H9 (cell line): Measurements from ENCODE around the gene MAP1S. TPM values are rescaled to one million over a fixed set of nuclear protein-coding genes. Genes with fewer than 3 reads are reported as not detected.

Experiments used
- DNase-seq: peaks from one replicate; pipeline ENCODE4 v3.0.0-alpha.2; 2017
- H2AFZ ChIP-seq: one replicate; pipeline ENCODE4 v1.6.1; 2013; ENCODE audit warnings: mild to moderate bottlenecking, low read length, control low read depth, moderate library complexity
- H2AK5ac ChIP-seq: 2 replicates; pipeline ENCODE4 v1.6.1; 2013; ENCODE audit warnings: low read length, control low read depth, mixed read lengths; ENCODE audit not compliant: insufficient read length
- H2BK120ac ChIP-seq: one replicate; pipeline ENCODE4 v1.6.1; 2013; ENCODE audit warnings: low read depth, mild to moderate bottlenecking, low read length, control low read depth, inconsistent platforms; ENCODE audit not compliant: poor library complexity, severe bottlenecking
- H2BK12ac ChIP-seq: 2 replicates; pipeline ENCODE4 v1.6.1; 2013; ENCODE audit warnings: low read length, control low read depth, mixed read lengths, low read depth; ENCODE audit not compliant: insufficient read length
- H2BK15ac ChIP-seq: 2 replicates; pipeline ENCODE4 v1.6.1; 2013; ENCODE audit warnings: low read depth, low read length, control low read depth
- H2BK20ac ChIP-seq: one replicate; pipeline ENCODE4 v1.6.1; 2013; ENCODE audit warnings: low read depth, mild to moderate bottlenecking, low read length, control low read depth, inconsistent platforms; ENCODE audit not compliant: poor library complexity, severe bottlenecking
- H2BK5ac ChIP-seq: 2 replicates; pipeline ENCODE4 v1.6.1; 2013; ENCODE audit warnings: low read length, control low read depth, mixed read lengths; ENCODE audit not compliant: insufficient read length
- H3K14ac ChIP-seq: 2 replicates; pipeline ENCODE4 v1.6.1; 2013; ENCODE audit warnings: low read length, control low read depth; ENCODE audit not compliant: insufficient read depth
- H3K18ac ChIP-seq: 2 replicates; pipeline ENCODE4 v1.6.1; 2013; ENCODE audit warnings: low read depth, mild to moderate bottlenecking, mixed read lengths, low read length, control low read depth; ENCODE audit not compliant: insufficient read length
- H3K23ac ChIP-seq: 2 replicates; pipeline ENCODE4 v1.6.1; 2013; ENCODE audit warnings: low read length, control low read depth, mixed read lengths, low read depth; ENCODE audit not compliant: insufficient read length
- H3K23me2 ChIP-seq: 2 replicates; pipeline ENCODE4 v1.6.1; 2013; ENCODE audit warnings: low read depth, mild to moderate bottlenecking, mixed read lengths, low read length, control low read depth; ENCODE audit not compliant: insufficient read length, poor library complexity, severe bottlenecking
- H3K27ac ChIP-seq: 2 replicates; pipeline ENCODE4 v1.5.1; 2013; ENCODE audit warnings: low read length, control low read depth, mixed read lengths, low read depth; ENCODE audit not compliant: insufficient read length
- H3K27me3 ChIP-seq: 2 replicates; pipeline ENCODE4 v1.6.1; 2013; ENCODE audit warnings: low read length, control low read depth, inconsistent platforms; ENCODE audit not compliant: insufficient read depth
- H3K4ac ChIP-seq: 2 replicates; pipeline ENCODE4 v1.6.1; 2013; ENCODE audit warnings: low read depth, mild to moderate bottlenecking, control low read depth, inconsistent platforms, low read length, moderate library complexity
- H3K4me1 ChIP-seq: 2 replicates; pipeline ENCODE4 v1.6.1; 2013; ENCODE audit warnings: low read length, control low read depth, inconsistent platforms; ENCODE audit not compliant: insufficient read depth
- H3K4me2 ChIP-seq: 2 replicates; pipeline ENCODE4 v1.6.1; 2013; ENCODE audit warnings: low read length, control low read depth, mixed read lengths; ENCODE audit not compliant: insufficient read length, insufficient read depth
- H3K56ac ChIP-seq: 2 replicates; pipeline ENCODE4 v1.6.1; 2013; ENCODE audit warnings: low read depth, mild to moderate bottlenecking, mixed read lengths, low read length, control low read depth; ENCODE audit not compliant: insufficient read length
- H3K79me1 ChIP-seq: 2 replicates; pipeline ENCODE4 v1.6.1; 2013; ENCODE audit warnings: low read depth, mild to moderate bottlenecking, moderate library complexity, low read length, control low read depth, inconsistent platforms; ENCODE audit not compliant: insufficient read depth, poor library complexity, severe bottlenecking
- H3K79me2 ChIP-seq: 2 replicates; pipeline ENCODE4 v1.6.1; 2013; ENCODE audit warnings: low read length, control low read depth, inconsistent platforms; ENCODE audit not compliant: insufficient read depth
- H3K9ac ChIP-seq: 2 replicates; pipeline ENCODE4 v1.6.1; 2013; ENCODE audit warnings: low read length, control low read depth, mixed read lengths; ENCODE audit not compliant: insufficient read length; ENCODE audit errors: extremely low read depth
- H3K9me3 ChIP-seq: one replicate; pipeline ENCODE4 v1.6.1; 2013; ENCODE audit warnings: low read depth, low read length, inconsistent platforms; ENCODE audit not compliant: control insufficient read depth
- H3T11ph ChIP-seq: one replicate; pipeline ENCODE4 v1.6.1; 2013; ENCODE audit warnings: mild to moderate bottlenecking, low read length, control low read depth, inconsistent platforms
- H4K20me1 ChIP-seq: one replicate; pipeline ENCODE4 v1.6.1; 2013; ENCODE audit not compliant: control insufficient read depth, insufficient read length, insufficient read depth
- H4K5ac ChIP-seq: 2 replicates; pipeline ENCODE4 v1.6.1; 2013; ENCODE audit warnings: low read depth, mild to moderate bottlenecking, mixed read lengths, low read length, control low read depth; ENCODE audit not compliant: insufficient read length
- H4K8ac ChIP-seq: replicated peaks from 2 replicates; pipeline ENCODE4 v1.6.1; 2013; ENCODE audit warnings: low read length, control low read depth, mixed read lengths, low read depth; ENCODE audit not compliant: insufficient read length
- H4K91ac ChIP-seq: 2 replicates; pipeline ENCODE4 v1.6.1; 2013; ENCODE audit warnings: low read depth, mild to moderate bottlenecking, moderate library complexity, mixed read lengths, low read length, control low read depth; ENCODE audit not compliant: insufficient read length
- H3K27ac Mint-ChIP-seq, 3 experiments: 2 replicates in 2 of 3; 3 replicates in 1 of 3; pipeline ENCODE4 v1.8.0; 2020 to 2021; ENCODE audit warnings: mixed read lengths in 3 of 3, mild to moderate bottlenecking in 1 of 3, moderate library complexity in 1 of 3
- H3K27me3 Mint-ChIP-seq: 2 replicates; pipeline ENCODE4 v1.8.0; 2021; ENCODE audit warnings: low read depth, mild to moderate bottlenecking, moderate library complexity, mixed read lengths
- H3K36me3 Mint-ChIP-seq, 3 experiments: 2 replicates in 2 of 3; 3 replicates in 1 of 3; pipeline ENCODE4 v1.8.0; 2020 to 2021; ENCODE audit warnings: low read depth in 3 of 3, mixed read lengths in 3 of 3; ENCODE audit not compliant: insufficient read depth in 1 of 3
- H3K4me1 Mint-ChIP-seq, 2 experiments: 2 replicates each; pipeline ENCODE4 v1.8.0; 2020; ENCODE audit warnings: mixed read lengths in 2 of 2
- H3K4me3 Mint-ChIP-seq, 2 experiments: 2 replicates in 1 of 2; 3 replicates in 1 of 2; pipeline ENCODE4 v1.8.0; 2020 to 2021; ENCODE audit warnings: mild to moderate bottlenecking in 2 of 2, mixed read lengths in 2 of 2, moderate library complexity in 1 of 2
- H3K9me3 Mint-ChIP-seq, 2 experiments: 2 replicates in 1 of 2; 3 replicates in 1 of 2; pipeline ENCODE4 v1.8.0; 2020; ENCODE audit warnings: mild to moderate bottlenecking in 2 of 2, mixed read lengths in 2 of 2, moderate library complexity in 1 of 2
- CTCF ChIP-seq: fragments of 200-600 bp; sonication (generic); conservative IDR thresholded peaks from 3 replicates; pipeline ENCODE4 v1.8.0; 2021; ENCODE audit warnings: antibody characterized with exemption, mild to moderate bottlenecking
- WGBS: extraction: QIAGEN DNeasy Blood & Tissue Kit; methylation state at CpG from one replicate; pipeline ENCODE4 v1.1.7; 2013; ENCODE audit warnings: missing lambda C conversion rate, low lambda C conversion rate, mixed read lengths; ENCODE audit not compliant: insufficient read length; ENCODE audit errors: extremely low coverage; 5-methylcytosine and 5-hydroxymethylcytosine counted together
- total RNA-seq: library from RNA; stranded (reverse); gene quantifications from 2 replicates; pipeline ENCODE4 v1.2.1, GENCODE V29; 2021

MAP1S gene
- total RNA-seq, 1 experiment from 2014 or later, result 160 TPM

- peak overlapping the region; percentile 55 to 72 for H3K4me3 Mint-ChIP-seq
- H2BK12ac ChIP-seq, result no peak overlapping the region
- H4K20me1 ChIP-seq, result no peaks in the 10 kb centered on the region
- no peak overlapping the region for H3K14ac ChIP-seq
- H3K27me3 Mint-ChIP-seq, result peaks cover 3% of the 10 kb centered on the region
- no peak overlapping the region for H3T11ph ChIP-seq
- no peak overlapping the region for H3K4ac ChIP-seq
- peaks cover 4% of the 10 kb centered on the region for H3K79me1 ChIP-seq
- WGBS, result no CpG with 5 or more reads among the region's 38 CpGs
- no peak overlapping the region for H2BK120ac ChIP-seq
- no peak overlapping the region for H2BK5ac ChIP-seq
- no peak overlapping the region for H2AFZ ChIP-seq
- H3K23ac ChIP-seq, result no peak overlapping the region
- H3K4me2 ChIP-seq, result peak overlapping the region; percentile 47
- peaks cover 9% of the 10 kb centered on the region for H3K23me2 ChIP-seq
- H3K36me3 Mint-ChIP-seq, result peaks cover 0 to 3% (median 0%) of the 10 kb centered on the region in 3 experiments; a peak in 2 of 7 replicates
- H3K4me1 ChIP-seq, result peaks cover 2% of the 10 kb centered on the region; the same call in 1 of the 2 replicates
- DNase-seq, result peak; percentile 52
- no peaks in the 10 kb centered on the region for H3K9me3 Mint-ChIP-seq
- H3K4me1 Mint-ChIP-seq, result peaks cover 28 to 42% of the 10 kb centered on the region in 2 experiments
- no peak overlapping the region for H3K27ac Mint-ChIP-seq
- H4K91ac ChIP-seq, result no peak overlapping the region
- no peak overlapping the region for H2BK15ac ChIP-seq
- no peak overlapping the region for H2BK20ac ChIP-seq
- no peak overlapping the region for H4K5ac ChIP-seq
- H3K27ac ChIP-seq, result no peak overlapping the region
- no peaks in the 10 kb centered on the region for H3K9me3 ChIP-seq
- TF ChIP-seq CTCF, result no peak
- H3K27me3 ChIP-seq, result no peaks in the 10 kb centered on the region
- no peak overlapping the region for H3K18ac ChIP-seq
- no peak overlapping the region for H3K56ac ChIP-seq
- H3K9ac ChIP-seq, result no peak overlapping the region
- H2AK5ac ChIP-seq, result no peak overlapping the region
- no peak overlapping the region for H4K8ac ChIP-seq
- H3K79me2 ChIP-seq, result peaks cover 10% of the 10 kb centered on the region
Measured at GRCh38 chr19:17680230-17680722, 39.0 kb upstream of the MAP1S start.
